Progenitor cell of endocrine pancreas (in vitro differentiated cells): Measurements from ENCODE around the gene SLIT3. TPM values are rescaled to one million over a fixed set of nuclear protein-coding genes. Genes with fewer than 3 reads are reported as not detected.

Experiments
- DNase-seq: peaks from one replicate; pipeline ENCODE4 v3.0.0; 2021; ENCODE audit warnings: low spot score; ENCODE audit not compliant: unreplicated experiment
- H3K27ac Mint-ChIP-seq: 2 replicates; pipeline ENCODE4 v1.8.0; 2021; ENCODE audit warnings: mild to moderate bottlenecking, moderate library complexity, mixed read lengths
- H3K27me3 Mint-ChIP-seq: 2 replicates; pipeline ENCODE4 v1.8.0; 2021; ENCODE audit warnings: mixed read lengths
- H3K36me3 Mint-ChIP-seq: 2 replicates; pipeline ENCODE4 v1.8.0; 2022; ENCODE audit warnings: mixed read lengths; ENCODE audit not compliant: insufficient read depth
- H3K4me1 Mint-ChIP-seq: 2 replicates; pipeline ENCODE4 v1.8.0; 2021; ENCODE audit warnings: low read depth, mixed read lengths
- H3K4me3 Mint-ChIP-seq: 2 replicates; pipeline ENCODE4 v1.8.0; 2021; ENCODE audit warnings: low read depth, mild to moderate bottlenecking, moderate library complexity, mixed read lengths
- H3K9me3 Mint-ChIP-seq: 2 replicates; pipeline ENCODE4 v1.8.0; 2021; ENCODE audit warnings: low read depth, mixed read lengths
- total RNA-seq: library from RNA; stranded (reverse); gene quantifications from 2 replicates; pipeline ENCODE4 v1.2.1, GENCODE V29; 2021
- TF ChIP-seq, protein P1 (sequence below): fragments of 200-600 bp; sonication (generic); IDR thresholded peaks from one replicate; pipeline ENCODE4 v1.5.0; 2021; ENCODE audit warnings: antibody characterized with exemption, mild to moderate bottlenecking; ENCODE audit not compliant: unreplicated experiment

Gene SLIT3
- total RNA-seq, 1 donor from 2014 or later = 18.8 TPM

DNA sequence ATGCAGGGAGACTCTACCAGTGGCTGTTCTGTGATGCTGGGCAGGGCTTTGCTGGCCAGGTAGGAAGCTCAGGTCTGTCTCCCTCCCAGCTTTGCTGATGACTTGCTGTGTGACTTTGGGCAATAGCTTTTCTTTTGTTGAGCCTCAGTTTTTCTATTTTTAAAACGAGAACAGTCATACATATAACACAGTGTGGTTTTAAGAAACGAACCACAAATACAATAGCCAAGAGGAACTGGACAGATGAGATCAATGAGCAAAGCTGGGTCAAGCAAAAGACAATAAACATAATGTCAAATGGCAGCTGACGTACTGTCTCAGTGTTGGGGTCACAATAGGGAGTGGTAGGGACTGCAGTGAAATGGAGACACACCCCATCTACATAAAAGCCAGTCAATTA is 20.2 kb downstream of the SLIT3 start:
- no peaks in the 10 kb centered on the region for H3K36me3 Mint-ChIP-seq
- H3K9me3 Mint-ChIP-seq = no peaks in the 10 kb centered on the region
- no peak overlapping the region for H3K27ac Mint-ChIP-seq
- no peaks in the 10 kb centered on the region for H3K27me3 Mint-ChIP-seq
- DNase-seq = no peak
- TF ChIP-seq, protein P1, sequence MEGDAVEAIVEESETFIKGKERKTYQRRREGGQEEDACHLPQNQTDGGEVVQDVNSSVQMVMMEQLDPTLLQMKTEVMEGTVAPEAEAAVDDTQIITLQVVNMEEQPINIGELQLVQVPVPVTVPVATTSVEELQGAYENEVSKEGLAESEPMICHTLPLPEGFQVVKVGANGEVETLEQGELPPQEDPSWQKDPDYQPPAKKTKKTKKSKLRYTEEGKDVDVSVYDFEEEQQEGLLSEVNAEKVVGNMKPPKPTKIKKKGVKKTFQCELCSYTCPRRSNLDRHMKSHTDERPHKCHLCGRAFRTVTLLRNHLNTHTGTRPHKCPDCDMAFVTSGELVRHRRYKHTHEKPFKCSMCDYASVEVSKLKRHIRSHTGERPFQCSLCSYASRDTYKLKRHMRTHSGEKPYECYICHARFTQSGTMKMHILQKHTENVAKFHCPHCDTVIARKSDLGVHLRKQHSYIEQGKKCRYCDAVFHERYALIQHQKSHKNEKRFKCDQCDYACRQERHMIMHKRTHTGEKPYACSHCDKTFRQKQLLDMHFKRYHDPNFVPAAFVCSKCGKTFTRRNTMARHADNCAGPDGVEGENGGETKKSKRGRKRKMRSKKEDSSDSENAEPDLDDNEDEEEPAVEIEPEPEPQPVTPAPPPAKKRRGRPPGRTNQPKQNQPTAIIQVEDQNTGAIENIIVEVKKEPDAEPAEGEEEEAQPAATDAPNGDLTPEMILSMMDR = no peak
- H3K4me3 Mint-ChIP-seq = no peak overlapping the region
- no peaks in the 10 kb centered on the region for H3K4me1 Mint-ChIP-seq

DNA sequence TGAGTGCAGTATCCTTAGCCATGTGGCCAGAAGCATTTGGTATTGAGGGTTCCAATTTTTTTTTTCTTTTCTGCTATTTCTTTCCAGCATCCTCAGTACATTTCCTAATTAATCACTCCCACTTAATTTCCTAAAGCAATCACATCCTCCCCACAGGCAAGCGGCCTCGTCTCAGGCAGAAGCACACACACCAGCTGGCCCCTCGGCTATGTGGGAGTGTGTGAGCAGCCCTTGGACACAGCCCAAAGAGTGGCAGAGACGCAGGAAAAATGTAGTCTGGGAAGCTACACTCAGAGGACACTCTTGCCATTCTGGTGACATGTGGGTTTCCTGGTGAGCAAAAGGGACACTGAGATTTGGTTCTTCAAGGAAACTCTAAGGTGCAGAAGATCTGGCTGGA is 20.7 kb downstream of the SLIT3 start:
- Mint-ChIP-seq H3K9me3 (no peaks in the 10 kb centered on the region), H3K36me3 (no peaks in the 10 kb centered on the region), H3K4me1 (no peaks in the 10 kb centered on the region), H3K4me3 (no peak overlapping the region), H3K27me3 (no peaks in the 10 kb centered on the region), H3K27ac (no peak overlapping the region)
- TF ChIP-seq, protein P1 = no peak
- DNase-seq = no peak

DNA sequence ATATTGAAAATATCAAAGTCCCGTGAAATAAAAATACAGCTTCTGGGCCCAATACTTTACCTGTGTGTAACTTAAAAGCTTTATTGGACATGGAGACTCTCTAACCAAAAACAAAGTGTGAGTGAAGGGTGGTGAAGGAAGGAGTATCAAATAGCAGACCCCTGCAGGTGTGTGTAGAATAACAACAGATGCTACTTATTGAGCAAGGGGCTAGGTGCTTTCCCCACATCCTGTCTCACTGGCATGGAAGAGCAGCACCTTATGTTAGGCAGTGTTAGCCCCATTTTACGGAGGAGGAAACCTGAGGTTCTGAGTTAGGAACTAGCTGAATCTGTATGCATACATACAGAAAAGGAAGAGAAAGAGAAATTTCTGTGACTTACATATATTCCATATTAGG is 21.8 kb downstream of the SLIT3 start:
- Mint-ChIP-seq H3K9me3 (no peaks in the 10 kb centered on the region), H3K4me3 (no peak overlapping the region), H3K4me1 (no peaks in the 10 kb centered on the region), H3K27ac (no peak overlapping the region), H3K27me3 (no peaks in the 10 kb centered on the region), H3K36me3 (no peaks in the 10 kb centered on the region)
- no peak for DNase-seq
- TF ChIP-seq, protein P1 = no peak

DNA sequence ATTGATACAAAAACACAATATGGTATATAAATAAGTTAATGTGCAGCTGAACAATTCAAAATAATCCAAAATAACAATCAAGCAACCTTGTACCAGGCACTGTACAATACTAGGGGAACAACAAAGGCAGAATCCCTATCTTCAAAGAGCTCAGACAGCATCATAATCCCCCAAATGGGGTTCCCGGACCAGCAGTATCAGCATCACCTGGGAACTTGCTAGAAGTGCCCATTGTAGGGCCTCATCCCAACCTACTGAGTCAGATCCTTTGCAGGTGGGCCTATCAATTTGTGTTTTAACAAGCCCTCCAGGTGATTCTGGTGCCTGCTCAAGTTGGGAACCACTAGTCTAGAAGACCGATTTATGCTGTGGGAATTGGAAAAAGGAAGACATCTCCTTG is 27.1 kb downstream of the SLIT3 start:
- peaks cover 6% of the 10 kb centered on the region for H3K36me3 Mint-ChIP-seq

DNA sequence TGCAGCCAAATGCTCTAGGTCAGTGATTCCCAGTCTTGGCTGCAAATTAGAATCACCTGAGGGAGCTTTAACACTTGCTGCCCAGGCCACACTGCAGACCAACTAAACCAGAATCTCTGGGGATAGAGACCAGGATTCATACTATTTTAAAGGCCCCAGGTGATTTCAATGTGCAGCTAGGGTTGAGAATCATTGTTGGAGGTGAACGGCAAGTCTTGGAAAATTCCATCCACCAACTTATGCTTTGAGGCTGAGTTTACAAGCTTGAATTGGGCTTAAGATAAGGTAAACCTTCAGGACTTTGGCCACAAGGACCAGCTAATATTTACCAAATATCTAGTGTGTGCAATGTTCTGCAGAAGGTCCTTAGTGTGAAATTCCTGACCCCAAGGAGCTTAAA is 27.5 kb downstream of the SLIT3 start:
- peaks cover 7% of the 10 kb centered on the region for H3K4me1 Mint-ChIP-seq
- TF ChIP-seq, protein P1 = no peak
- H3K27me3 Mint-ChIP-seq = no peaks in the 10 kb centered on the region
- H3K27ac Mint-ChIP-seq = no peak overlapping the region
- H3K4me3 Mint-ChIP-seq = no peak overlapping the region
- H3K36me3 Mint-ChIP-seq = peaks cover 6% of the 10 kb centered on the region
- no peak for DNase-seq
- H3K9me3 Mint-ChIP-seq = peaks cover 8% of the 10 kb centered on the region

More for the DNA sequence above, 27.1 kb downstream of the SLIT3 start:
- TF ChIP-seq, protein P1 = no peak
- Mint-ChIP-seq H3K27ac (no peak overlapping the region), H3K9me3 (peaks cover 8% of the 10 kb centered on the region), H3K4me1 (peaks cover 7% of the 10 kb centered on the region), H3K27me3 (no peaks in the 10 kb centered on the region), H3K4me3 (no peak overlapping the region)
- no peak for DNase-seq
